ENCODE measurements around the gene ZDHHC24.

- no peak for TF ChIP-seq POLR2A (IDR thresholded peaks at IDR 0.05)
- no peak for TF ChIP-seq CTCF (IDR thresholded peaks at IDR 0.05)
- TF ChIP-seq POLR2AphosphoS5 (IDR thresholded peaks at IDR 0.05), result no peak
Observed at GRCh38 chr11:66569076-66569475, 23.2 kb upstream of the ZDHHC24 start.

Data from prostate gland (tissue), 2 donors.